Breast epithelium (tissue), 3 donors: ENCODE data around the gene PDGFB.

Experiments
- POLR2AphosphoS5 ChIP-seq, 3 donors: sonication (generic); formaldehyde crosslinking; IDR thresholded peaks; one replicate each; pipeline ENCODE4 v1.6.1; 2017; ENCODE audit warnings: antibody characterized with exemption in 3 of 3
- TF ChIP-seq, protein P1 (sequence below), 3 donors: fragments of 450-650 bp; IDR thresholded peaks; one replicate each; pipeline ENCODE4 v1.5.1; 2016 to 2017; ENCODE audit warnings: antibody characterized with exemption in 3 of 3, mild to moderate bottlenecking in 3 of 3, moderate library complexity in 3 of 3

DNA sequence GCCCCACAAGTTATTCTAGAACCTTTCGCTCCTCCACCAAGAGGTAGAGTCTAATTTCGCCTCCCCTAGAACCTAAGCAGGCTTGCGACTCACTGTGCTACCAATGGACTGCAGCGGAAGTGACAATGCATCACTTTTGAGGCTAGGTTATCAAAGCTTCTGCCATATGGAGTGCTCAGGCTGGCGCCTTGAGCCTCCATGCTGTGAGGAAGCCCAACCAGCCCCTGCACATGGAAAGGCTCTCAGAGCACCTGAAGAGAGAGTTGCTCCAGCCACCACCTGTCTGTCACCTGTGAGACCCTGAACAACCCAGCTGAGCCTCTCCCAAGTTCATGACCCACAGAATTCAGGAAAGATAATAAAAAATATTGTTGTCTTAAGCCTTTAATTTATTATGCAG is 63.0 kb downstream of the PDGFB start:
- TF ChIP-seq, protein P1, sequence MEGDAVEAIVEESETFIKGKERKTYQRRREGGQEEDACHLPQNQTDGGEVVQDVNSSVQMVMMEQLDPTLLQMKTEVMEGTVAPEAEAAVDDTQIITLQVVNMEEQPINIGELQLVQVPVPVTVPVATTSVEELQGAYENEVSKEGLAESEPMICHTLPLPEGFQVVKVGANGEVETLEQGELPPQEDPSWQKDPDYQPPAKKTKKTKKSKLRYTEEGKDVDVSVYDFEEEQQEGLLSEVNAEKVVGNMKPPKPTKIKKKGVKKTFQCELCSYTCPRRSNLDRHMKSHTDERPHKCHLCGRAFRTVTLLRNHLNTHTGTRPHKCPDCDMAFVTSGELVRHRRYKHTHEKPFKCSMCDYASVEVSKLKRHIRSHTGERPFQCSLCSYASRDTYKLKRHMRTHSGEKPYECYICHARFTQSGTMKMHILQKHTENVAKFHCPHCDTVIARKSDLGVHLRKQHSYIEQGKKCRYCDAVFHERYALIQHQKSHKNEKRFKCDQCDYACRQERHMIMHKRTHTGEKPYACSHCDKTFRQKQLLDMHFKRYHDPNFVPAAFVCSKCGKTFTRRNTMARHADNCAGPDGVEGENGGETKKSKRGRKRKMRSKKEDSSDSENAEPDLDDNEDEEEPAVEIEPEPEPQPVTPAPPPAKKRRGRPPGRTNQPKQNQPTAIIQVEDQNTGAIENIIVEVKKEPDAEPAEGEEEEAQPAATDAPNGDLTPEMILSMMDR (IDR thresholded peaks at IDR 0.05): no peak
- no peak for TF ChIP-seq POLR2AphosphoS5 (IDR thresholded peaks at IDR 0.05)
